ENCODE data around the gene GSE1. TPM values are rescaled to one million over a fixed set of nuclear protein-coding genes. Genes with fewer than 3 reads are reported as not detected.

Gene GSE1
- total RNA-seq, 2 experiments from 2014 or later, result 15.3 to 16.0 TPM

DNA sequence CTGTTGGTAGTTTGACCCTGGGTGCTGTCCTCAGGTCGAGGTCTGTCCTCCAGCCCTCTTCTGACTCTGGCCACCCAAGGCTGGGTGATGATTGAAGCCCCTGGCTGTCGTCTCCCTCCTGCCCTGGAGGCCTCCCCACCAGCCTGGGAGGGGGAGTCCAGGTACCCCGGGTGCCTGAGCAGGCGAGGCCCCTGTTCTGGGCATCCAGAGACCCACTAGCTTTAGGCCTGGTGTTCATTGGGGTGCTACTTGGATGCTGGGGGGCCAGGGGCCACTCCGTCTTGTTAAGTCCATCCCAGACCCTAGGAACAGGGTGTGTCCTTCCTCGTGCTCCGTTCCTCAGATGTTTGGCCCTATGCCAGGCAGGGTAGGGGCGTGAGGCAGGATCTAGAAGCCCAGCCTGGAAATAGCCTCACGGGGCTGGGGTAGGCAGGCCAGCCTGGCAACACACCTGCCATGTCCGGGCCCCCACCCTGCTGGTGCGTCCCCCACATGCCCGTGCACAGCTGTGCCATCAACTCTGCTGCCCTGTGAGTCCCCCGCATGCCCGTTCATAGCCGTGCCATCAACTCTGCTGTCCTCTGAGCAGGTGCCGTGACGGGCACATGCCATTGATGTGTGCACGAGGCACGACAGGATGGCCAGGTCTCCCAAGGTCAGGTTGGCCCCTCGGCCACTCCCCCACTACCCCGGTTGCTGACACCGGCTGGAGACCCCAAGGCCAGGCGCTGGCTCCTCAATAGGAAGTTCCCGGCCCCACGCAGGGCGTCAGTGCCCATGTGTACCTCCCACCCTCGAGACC lies 38.7 kb downstream of the GSE1 start:
- CTCF ChIA-PET, result interaction anchor here (2.3 kb wide), 1 partner anchor 35 kb away, joined by 6 read pairs; no protein-coding TSS in a partner anchor
- DNase-seq, result no peak
- no peaks in the 10 kb centered on the region for H3K9me3 Mint-ChIP-seq
- POLR2A ChIA-PET, result no interaction called here
- H3K4me3 Mint-ChIP-seq, result no peak overlapping the region
- H3K27ac Mint-ChIP-seq, result no peak overlapping the region
- intact Hi-C loops (cut with micrococcal nuclease), result no loop called here
- H3K36me3 Mint-ChIP-seq, result peaks cover 6% of the 10 kb centered on the region
- H3K4me1 Mint-ChIP-seq (ENCODE audit: low read depth), result peaks cover 5% of the 10 kb centered on the region
- H3K27me3 Mint-ChIP-seq, result no peaks in the 10 kb centered on the region

DNA sequence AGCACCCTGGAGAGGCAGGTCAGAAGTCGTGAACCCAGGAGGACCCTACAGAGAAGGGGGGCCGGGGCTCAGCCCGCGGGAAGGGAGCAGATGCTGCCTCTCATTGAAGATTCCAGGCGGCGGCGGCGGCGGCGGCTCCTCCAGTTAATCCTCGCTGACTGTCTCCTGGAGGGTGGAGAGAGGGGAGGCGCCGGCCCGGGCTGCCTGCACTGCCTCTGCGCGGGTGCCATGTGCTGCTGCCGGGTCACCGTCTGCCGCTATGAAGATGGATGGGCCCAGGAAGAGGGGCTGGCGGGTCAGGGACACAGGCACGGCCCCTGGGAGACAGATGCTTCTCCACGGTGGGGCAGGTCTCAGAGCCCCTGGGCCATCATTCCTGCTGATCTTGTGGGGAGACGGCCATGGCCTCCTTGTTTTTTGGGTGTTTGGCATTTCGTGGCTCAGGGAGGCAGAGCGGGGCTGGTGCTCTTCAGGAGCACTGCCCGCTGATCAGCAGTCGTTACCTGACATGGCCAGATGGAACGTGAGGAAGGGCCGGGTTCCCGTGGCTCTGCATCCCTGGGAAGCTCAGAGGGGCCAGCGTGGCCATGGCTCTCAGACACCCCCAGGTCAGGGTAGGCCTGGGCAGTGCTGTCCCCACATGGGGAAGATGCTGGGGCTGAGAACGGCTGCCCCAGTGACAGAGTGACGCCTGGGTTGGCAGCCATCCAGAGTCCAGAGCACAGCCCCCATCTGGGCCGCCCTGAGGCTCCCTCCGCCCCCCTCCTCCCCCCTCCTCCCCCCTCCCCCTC lies 39.5 kb downstream of the GSE1 start:
- Mint-ChIP-seq H3K36me3 (peaks cover 7% of the 10 kb centered on the region), H3K27ac (no peak overlapping the region), H3K4me1 (ENCODE audit: low read depth) (peaks cover 5% of the 10 kb centered on the region), H3K9me3 (no peaks in the 10 kb centered on the region), H3K27me3 (no peaks in the 10 kb centered on the region), H3K4me3 (no peak overlapping the region)
- CTCF ChIA-PET, result no interaction called here
- intact Hi-C loops (cut with micrococcal nuclease), result no loop called here
- POLR2A ChIA-PET, result no interaction called here
- peak; percentile 25 for DNase-seq

DNA sequence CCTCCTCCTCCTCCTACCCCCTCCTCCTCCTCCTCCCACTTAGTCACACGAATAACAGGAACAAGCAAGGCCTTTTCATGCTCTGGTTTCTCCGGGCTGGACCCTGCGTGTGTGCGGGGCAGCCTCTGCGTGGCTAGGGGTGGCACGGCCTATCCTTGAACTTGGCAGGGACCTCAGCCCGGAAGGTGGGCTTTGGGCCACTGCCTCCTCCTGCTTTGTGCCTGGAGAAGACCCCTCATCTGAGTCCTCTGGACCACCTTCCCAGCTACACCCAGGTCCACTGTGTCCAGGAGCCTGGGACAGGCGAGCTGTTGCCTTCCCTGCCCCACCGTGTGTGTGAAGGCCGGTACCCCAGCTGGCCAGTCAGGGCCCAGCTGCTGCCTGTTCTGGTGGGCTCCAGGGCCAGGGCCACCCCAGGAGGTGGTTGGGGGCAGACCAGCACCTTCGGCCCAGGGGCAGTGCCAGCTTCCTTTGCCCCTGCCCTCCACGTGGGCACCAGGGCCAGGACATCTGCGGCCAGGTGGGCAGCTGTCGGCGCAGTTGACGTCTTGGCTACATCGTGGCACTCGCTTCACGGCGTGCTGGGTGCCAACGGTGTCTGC lies 40.3 kb downstream of the GSE1 start:
- Mint-ChIP-seq H3K27me3 (no peaks in the 10 kb centered on the region), H3K4me1 (ENCODE audit: low read depth) (peaks cover 5% of the 10 kb centered on the region), H3K4me3 (no peak overlapping the region), H3K36me3 (peaks cover 9% of the 10 kb centered on the region), H3K27ac (no peak overlapping the region), H3K9me3 (no peaks in the 10 kb centered on the region)
- no peak for DNase-seq
- CTCF ChIA-PET, result no interaction called here
- intact Hi-C loops (cut with micrococcal nuclease), result no loop called here
- POLR2A ChIA-PET, result no interaction called here

DNA sequence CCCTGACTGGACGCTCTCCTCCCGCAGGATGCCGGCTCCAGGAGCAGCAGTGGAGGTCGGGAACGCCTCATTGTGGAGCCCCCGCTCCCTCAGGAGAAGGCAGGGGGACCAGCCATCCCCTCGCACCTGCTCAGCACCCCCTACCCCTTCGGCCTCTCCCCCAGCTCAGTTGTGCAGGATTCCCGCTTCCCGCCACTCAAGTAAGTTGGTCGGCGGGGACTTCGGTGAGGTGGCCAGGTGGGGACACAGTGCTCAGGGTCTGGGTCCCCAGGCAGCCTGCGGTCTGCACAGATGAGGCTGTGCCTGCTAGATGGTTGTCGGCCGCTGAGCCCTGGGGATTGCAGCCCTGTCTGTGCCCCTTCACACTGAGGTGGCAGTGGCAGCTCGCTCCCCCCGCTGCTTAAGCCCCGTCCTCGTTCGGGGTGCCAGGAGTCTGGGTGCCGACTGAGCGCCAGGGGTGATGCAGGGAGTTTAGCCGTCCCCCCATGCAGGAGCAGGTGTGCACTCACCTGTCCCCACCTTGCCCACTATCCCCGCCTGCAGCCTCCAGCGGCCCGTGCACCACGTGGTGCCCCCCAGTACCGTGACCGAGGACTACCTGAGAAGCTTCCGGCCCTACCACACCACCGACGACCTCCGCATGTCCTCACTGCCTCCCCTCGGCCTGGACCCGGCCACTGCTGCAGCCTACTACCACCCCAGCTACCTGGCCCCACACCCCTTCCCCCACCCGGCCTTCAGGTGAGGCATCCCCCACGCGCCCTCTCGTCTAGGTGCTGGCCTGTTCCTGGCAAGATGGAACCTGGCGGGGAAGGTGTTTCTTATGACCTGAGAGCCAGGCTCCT lies 41.4 kb downstream of the GSE1 start:
- Mint-ChIP-seq H3K27me3 (no peaks in the 10 kb centered on the region), H3K27ac (no peak overlapping the region), H3K4me3 (no peak overlapping the region), H3K4me1 (ENCODE audit: low read depth) (no peaks in the 10 kb centered on the region), H3K9me3 (no peaks in the 10 kb centered on the region), H3K36me3 (peaks cover 9% of the 10 kb centered on the region)
- CTCF ChIA-PET, result interaction anchor here (8.3 kb wide), 1 partner anchor 64 kb away, joined by 74 read pairs; no protein-coding TSS in a partner anchor
- POLR2A ChIA-PET, result no interaction called here
- intact Hi-C loops (cut with micrococcal nuclease), result no loop called here
- DNase-seq, result no peak

DNA sequence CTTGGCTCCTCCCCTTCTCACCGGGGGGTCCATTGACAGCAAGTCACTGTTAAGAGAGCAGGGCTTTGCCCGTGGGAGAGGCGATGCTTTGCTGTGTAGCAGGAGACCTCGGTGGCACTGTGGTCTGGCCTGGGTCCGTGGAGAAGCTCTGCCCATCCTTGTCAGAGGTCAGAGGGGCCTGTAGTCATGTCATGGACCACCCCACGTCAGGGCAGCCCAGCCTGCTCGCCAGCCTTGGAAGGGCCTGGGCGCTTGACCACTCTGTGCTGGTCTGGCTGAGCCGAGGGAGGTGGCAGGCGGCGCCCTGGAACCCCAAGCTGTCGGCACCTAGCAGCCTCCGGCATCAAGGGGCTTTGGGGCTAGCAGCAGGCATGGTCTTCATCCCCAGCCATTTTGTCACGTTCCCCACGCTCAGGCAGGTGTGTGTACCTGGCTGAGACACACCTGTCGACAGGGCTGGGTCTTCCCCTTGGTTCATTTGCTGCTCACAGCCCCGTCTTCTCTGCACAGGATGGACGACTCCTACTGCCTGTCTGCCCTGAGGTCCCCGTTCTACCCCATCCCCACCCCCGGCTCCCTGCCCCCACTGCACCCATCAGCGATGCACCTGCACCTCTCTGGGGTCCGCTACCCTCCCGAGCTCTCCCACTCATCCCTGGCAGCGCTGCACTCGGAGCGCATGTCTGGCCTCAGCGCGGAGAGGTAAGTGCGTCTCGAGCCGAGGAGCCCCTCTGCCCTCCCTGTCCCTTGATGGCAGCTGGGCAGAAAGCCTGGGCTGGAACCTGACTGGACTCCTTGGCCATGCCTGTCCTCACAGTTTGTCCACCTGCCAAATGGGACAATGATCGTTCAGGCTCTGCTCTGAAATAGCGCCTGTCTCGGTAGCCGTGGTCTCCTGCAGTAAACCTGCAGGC lies 42.4 kb downstream of the GSE1 start:
- ChIA-PET POLR2A (no interaction called here), CTCF (interaction anchor here (8.3 kb wide), 1 partner anchor 63 kb away, joined by 74 read pairs; no protein-coding TSS in a partner anchor)
- no peaks in the 10 kb centered on the region for H3K9me3 Mint-ChIP-seq
- no peak overlapping the region for H3K4me3 Mint-ChIP-seq
- H3K27ac Mint-ChIP-seq, result no peak overlapping the region
- intact Hi-C loops (cut with micrococcal nuclease), result no loop called here
- no peak for DNase-seq
- H3K36me3 Mint-ChIP-seq, result peaks cover 9% of the 10 kb centered on the region
- no peaks in the 10 kb centered on the region for H3K27me3 Mint-ChIP-seq
- H3K4me1 Mint-ChIP-seq (ENCODE audit: low read depth), result no peaks in the 10 kb centered on the region

DNA sequence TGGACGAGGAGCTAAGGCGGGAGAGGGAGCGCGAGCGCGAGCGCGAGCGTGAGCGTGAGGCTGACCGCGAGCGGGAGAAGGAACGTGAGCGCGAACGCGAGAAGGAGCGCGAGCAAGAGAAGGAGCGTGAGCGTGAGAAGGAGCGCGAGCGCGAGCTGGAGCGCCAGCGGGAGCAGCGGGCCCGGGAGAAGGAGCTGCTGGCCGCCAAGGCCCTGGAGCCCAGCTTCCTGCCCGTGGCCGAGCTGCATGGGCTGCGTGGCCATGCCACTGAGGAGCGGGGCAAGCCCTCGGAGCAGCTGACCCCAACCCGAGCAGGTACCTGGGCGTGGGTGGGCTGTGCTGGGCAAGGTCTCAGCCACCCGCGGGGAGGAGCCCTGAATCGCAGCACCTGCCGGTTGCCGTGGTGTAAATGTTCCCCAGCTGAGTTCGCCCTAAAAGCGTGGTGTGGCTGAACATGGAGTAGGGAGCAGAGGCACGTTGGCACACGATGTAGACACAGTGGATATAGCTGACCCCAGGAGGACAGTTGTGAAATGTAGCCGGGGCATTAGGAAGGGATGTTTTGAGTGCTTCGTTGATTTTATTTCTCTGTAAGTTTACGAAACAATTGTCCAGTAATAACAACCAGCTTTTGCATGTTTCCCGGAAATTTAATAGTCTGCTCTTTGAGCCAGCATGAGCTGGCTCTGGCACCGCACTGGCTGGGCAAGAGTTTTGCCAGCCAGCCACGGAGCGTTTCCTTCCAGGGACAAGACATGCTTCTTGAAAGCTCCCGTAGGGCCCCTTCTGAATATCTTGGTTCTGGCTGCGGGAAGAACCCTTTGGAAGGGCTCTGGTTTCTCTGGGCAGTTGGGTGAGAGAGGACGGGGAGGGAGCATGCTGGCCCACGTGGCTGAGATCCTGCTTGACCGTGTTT lies 43.5 kb downstream of the GSE1 start:
- Mint-ChIP-seq H3K9me3 (no peaks in the 10 kb centered on the region), H3K4me1 (ENCODE audit: low read depth) (no peaks in the 10 kb centered on the region), H3K27ac (no peak overlapping the region), H3K4me3 (no peak overlapping the region), H3K36me3 (peaks cover 9% of the 10 kb centered on the region), H3K27me3 (no peaks in the 10 kb centered on the region)
- intact Hi-C loops (cut with micrococcal nuclease), result no loop called here
- DNase-seq, result no peak
- POLR2A ChIA-PET, result no interaction called here
- CTCF ChIA-PET, result interaction anchor here (0.6 to 8.3 kb wide), 2 partner anchors 61 to 1665 kb away, joined by 3 to 74 read pairs; no protein-coding TSS in a partner anchor

DNA sequence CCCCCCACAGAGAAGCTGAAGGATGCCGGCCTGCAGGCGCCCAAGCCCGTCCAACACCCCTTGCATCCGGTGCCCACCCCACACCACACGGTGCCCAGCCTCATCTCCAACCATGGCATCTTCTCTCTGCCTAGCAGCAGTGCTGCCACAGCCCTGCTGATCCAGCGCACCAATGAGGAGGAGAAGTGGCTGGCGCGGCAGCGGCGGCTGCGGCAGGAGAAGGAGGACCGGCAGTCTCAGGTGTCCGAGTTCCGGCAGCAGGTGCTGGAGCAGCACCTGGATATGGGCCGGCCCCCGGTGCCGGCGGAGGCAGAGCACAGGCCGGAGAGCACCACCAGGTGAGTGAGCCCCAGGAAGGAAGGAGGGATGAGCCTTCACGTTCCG lies 44.1 kb downstream of the GSE1 start:
- no peak overlapping the region for H3K27ac Mint-ChIP-seq
- no peak for DNase-seq
- intact Hi-C loops (cut with micrococcal nuclease), result no loop called here
- peaks cover 9% of the 10 kb centered on the region for H3K36me3 Mint-ChIP-seq
- H3K4me1 Mint-ChIP-seq (ENCODE audit: low read depth), result no peaks in the 10 kb centered on the region
- POLR2A ChIA-PET, result no interaction called here
- H3K9me3 Mint-ChIP-seq, result no peaks in the 10 kb centered on the region
- CTCF ChIA-PET, result interaction anchor here (0.6 to 8.3 kb wide), 2 partner anchors 61 to 1664 kb away, joined by 3 to 74 read pairs; no protein-coding TSS in a partner anchor
- H3K27me3 Mint-ChIP-seq, result no peaks in the 10 kb centered on the region
- H3K4me3 Mint-ChIP-seq, result no peak overlapping the region

DNA sequence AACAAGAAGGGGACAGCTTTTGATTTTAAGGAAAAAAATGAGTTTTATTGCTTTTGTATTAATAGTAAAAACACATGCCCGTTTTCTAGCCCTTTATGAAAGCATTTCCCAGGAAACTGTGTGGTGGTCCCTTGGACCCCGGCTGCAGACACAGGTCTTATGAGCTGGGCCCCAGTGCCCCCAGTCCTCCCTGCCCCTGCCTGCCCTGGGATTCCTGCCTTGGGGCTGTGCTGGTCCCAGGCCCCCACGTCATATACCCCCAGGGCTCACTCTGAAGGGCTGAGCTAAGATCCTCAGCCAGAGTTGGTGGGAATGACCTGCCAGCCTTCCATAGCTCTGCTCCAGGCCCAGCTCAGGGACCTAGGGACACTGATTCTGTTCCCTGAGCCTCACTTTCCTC lies 44.9 kb downstream of the GSE1 start:
- H3K9me3 Mint-ChIP-seq, result no peaks in the 10 kb centered on the region
- ChIA-PET CTCF (interaction anchor here (0.6 to 8.3 kb wide), 7 partner anchors 15 to 158 kb away, joined by 3 to 74 read pairs (median 5); no protein-coding TSS in a partner anchor), POLR2A (no interaction called here)
- no peak overlapping the region for H3K4me3 Mint-ChIP-seq
- no peak overlapping the region for H3K27ac Mint-ChIP-seq
- H3K36me3 Mint-ChIP-seq, result peaks cover 12% of the 10 kb centered on the region
- no peak for DNase-seq
- no peaks in the 10 kb centered on the region for H3K27me3 Mint-ChIP-seq
- H3K4me1 Mint-ChIP-seq (ENCODE audit: low read depth), result no peaks in the 10 kb centered on the region
- intact Hi-C loops (cut with micrococcal nuclease), result no loop called here

DNA sequence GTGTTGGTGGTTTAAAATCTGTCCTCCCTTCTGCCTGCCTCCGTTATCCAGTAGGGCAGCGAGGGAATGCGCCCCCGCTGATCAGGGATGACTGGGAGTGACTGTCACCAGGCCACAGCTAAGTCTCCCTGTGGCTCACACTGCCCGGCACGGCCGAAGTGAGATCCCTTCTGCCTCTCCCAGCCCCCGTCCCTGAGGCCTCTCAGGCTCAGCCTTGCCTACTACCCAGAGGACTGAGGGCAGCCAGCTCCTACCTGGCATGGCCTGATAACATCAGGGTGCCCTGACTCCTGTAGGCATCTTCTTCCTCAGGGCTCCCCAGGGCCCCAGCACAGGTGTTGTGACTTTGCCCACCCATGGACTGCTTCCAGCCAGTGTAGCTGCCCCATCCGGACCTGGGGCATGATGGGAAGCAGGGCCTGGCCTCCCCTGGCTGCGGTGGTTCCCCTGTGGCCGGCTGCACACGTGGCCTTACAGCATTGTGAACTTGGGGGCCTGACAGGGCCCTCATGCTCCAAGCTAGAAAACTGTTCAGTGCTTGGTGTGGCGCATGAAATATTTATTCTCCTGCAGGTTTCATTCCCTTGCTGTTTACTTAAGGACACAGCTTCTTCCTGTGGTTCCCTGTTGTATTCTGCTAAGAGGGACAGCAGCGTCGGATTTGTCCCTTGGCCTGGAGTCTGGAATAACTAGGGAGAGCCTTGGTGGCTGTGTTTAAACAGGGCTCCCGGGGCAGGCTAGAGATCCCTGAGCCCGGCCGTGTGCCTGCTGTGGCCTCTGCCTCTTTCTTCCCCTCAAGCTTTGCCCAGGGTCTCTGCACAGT lies 45.6 kb downstream of the GSE1 start:
- Mint-ChIP-seq H3K9me3 (no peaks in the 10 kb centered on the region), H3K4me3 (no peak overlapping the region), H3K27ac (no peak overlapping the region), H3K36me3 (peaks cover 15% of the 10 kb centered on the region), H3K4me1 (ENCODE audit: low read depth) (no peaks in the 10 kb centered on the region), H3K27me3 (no peaks in the 10 kb centered on the region)
- no peak for DNase-seq
- intact Hi-C loops (cut with micrococcal nuclease), result loop anchor here (1.0 kb wide), 1 partner anchor 60 kb away; no protein-coding TSS in a partner anchor
- ChIA-PET POLR2A (no interaction called here), CTCF (interaction anchor here (0.6 to 8.3 kb wide), 13 partner anchors 9 to 242 kb away, joined by 3 to 74 read pairs (median 4); partner anchors contain the start of gene GINS2)
